Heart left ventricle (tissue), 16 donors: ENCODE data around the gene AKNA. TPM values are rescaled to one million over a fixed set of nuclear protein-coding genes. Genes with fewer than 3 reads are reported as not detected.

Experiments
- ATAC-seq, 4 donors: fragments of 200-7000 bp; cut with Tn5 transposase; one replicate each; pipeline ENCODE4 v1.9.1; 2020 to 2022; ENCODE audit warnings: moderate library complexity in 4 of 4, mild to moderate bottlenecking in 3 of 4, moderate number of reproducible peaks in 1 of 4
- DNase-seq, 5 donors: peaks; one replicate each; pipeline ENCODE4 v3.0.0-alpha.2; 2020
- H3K27ac ChIP-seq, 12 donors: fragments of 200-600 bp; sonication (generic) in 4 of 12; one replicate each; pipeline versions ENCODE4 v1.5.0 to v1.8.0; 2016 to 2022; ENCODE audit warnings: mild to moderate bottlenecking in 2 of 12
- H3K27me3 ChIP-seq, 9 donors: fragments of 200-600 bp; sonication (generic) in 2 of 9; one replicate each; pipeline versions ENCODE4 v1.5.1 to v1.8.0; 2016 to 2022; ENCODE audit warnings: mild to moderate bottlenecking in 3 of 9
- H3K36me3 ChIP-seq, 9 donors: fragments of 200-600 bp; sonication (generic) in 2 of 9; one replicate each; pipeline versions ENCODE4 v1.5.0 to v1.8.0; 2018 to 2022; ENCODE audit warnings: mild to moderate bottlenecking in 2 of 9
- H3K4me1 ChIP-seq, 12 donors: fragments of 200-600 bp; sonication (generic) in 4 of 12; one replicate each; pipeline versions ENCODE4 v1.5.0 to v1.8.0; 2016 to 2022; ENCODE audit warnings: mild to moderate bottlenecking in 3 of 12
- H3K4me3 ChIP-seq, 12 donors: fragments of 200-600 bp; sonication (generic) in 4 of 12; one replicate each; pipeline versions ENCODE4 v1.5.0 to v1.8.0; 2017 to 2022; ENCODE audit warnings: mild to moderate bottlenecking in 9 of 12, moderate library complexity in 4 of 12
- H3K9me3 ChIP-seq, 12 donors: fragments of 200-600 bp; sonication (generic) in 4 of 12; one replicate each; pipeline versions ENCODE4 v1.5.0 to v1.8.0; 2016 to 2022; ENCODE audit warnings: mild to moderate bottlenecking in 1 of 12
- CTCF ChIP-seq, 12 donors: fragments of 200-600 bp; sonication (generic) in 4 of 12; IDR thresholded peaks; one replicate each; pipeline versions ENCODE4 v1.5.0 to v1.8.0; 2018 to 2022; ENCODE audit warnings: antibody characterized with exemption in 12 of 12, mild to moderate bottlenecking in 5 of 12
- POLR2A ChIP-seq, 2 donors: fragments of 450-650 bp; IDR thresholded peaks; one replicate each; pipeline ENCODE4 v1.6.1; 2017; ENCODE audit warnings: antibody characterized with exemption in 2 of 2, mild to moderate bottlenecking in 2 of 2, moderate library complexity in 2 of 2
- WGBS, 4 donors: extraction: QIAGEN DNeasy Blood & Tissue Kit in 2 of 4; methylation state at CpG; one replicate each; pipeline versions ENCODE4 v1.1.5 to v1.1.7; 2013 to 2018; 5-methylcytosine and 5-hydroxymethylcytosine counted together
- intact Hi-C, 10 donors: fragments of 100-400 bp; cut with DNase I; formaldehyde crosslinking; loops; one replicate each; pipeline versions ENCODE4 v1.11.1 to v1.14.2; 2022
- polyA plus RNA-seq, 2 donors: library from polyadenylated mRNA; stranded (reverse); fragments of 200-250 nt; gene quantifications; one replicate each; pipeline ENCODE4 v1.2.3, GENCODE V29; 2013
- total RNA-seq, 9 donors: library from RNA; depleted of rRNA in 2 of 9; stranded (reverse); fragments of >200 nt in 2 of 9; fragmentation: NEBNext Ultra II Directional in 3 of 9; extraction: Animal tissue kit (Norgen Biotek cat#: 25700) in 3 of 9; gene quantifications; one replicate each; pipeline versions ENCODE4 v1.1.0 to v1.2.4, GENCODE V29; 2016 to 2023
- donor health status: ischemic (EF 13 %, LVEDD 7.1; RV severe dilation, severe dysfunction).
- donor health status: healthy with polysubstance abuse.
- donor health status: DM: no; HTN: yes; CAD: no.
- donor health status: DM: no; HTN: no; CAD: no.
- donor health status: ischemic (EF 25% LVEDD 6.9; RV normal size, moderate dysfunction).
- donor health status: ischemic (EF 25% LVEDD 5.7; RV mildly dilated, moderate dysfunction).
- donor health status: healthy.
- donor health status: DM: yes; HTN: yes; CAD: no.
- donor health status: ischemic (EF 35%, LVEDD 5.7; RV mildly dilated, moderate dysfunction).
- donor health status: nonischemic (EF 11% LVEDD 7.7; RV severe dilation, severe dysfunction).
- donor health status: DM: yes; HTN: yes; CAD: no.
- donor health status: PGD.
- donor health status: ischemic (EF 29% LVEDD 5.4; RV normal size, mild dysfunction).
- donor health status: nonischemic (EF 23%, LVEDD 6.1; RV moderate dilation, normal function).

Gene AKNA
- total and polyA plus RNA-seq, 11 donors, result 2.5 to 30.8 (median 4.4) TPM

- no peaks in the 10 kb centered on the region for H3K9me3 ChIP-seq
- no peaks in the 10 kb centered on the region for H3K36me3 ChIP-seq
- TF ChIP-seq POLR2A (IDR thresholded peaks at IDR 0.05) (no peak), CTCF (IDR thresholded peaks at IDR 0.05) (no peak)
- peak overlapping the region; percentile 71 to 97 (median 84) for H3K27ac ChIP-seq
- peaks cover 0 to 84% (median 56%) of the 10 kb centered on the region in 12 donors for H3K4me1 ChIP-seq
- WGBS, 4 donors, result 21 to 38% (median 31%) methylated on average over 7 to 18 of the region's 18 CpGs
- intact Hi-C loops, result no loop called here
- no peaks in the 10 kb centered on the region for H3K27me3 ChIP-seq
- ATAC-seq, result peak; percentile 2 to 31 (median 10)
- DNase-seq, result peak in 3 of 5 donors; percentile 40 to 63 (median 50)
- H3K4me3 ChIP-seq, result peak overlapping the region; percentile 16 to 87 (median 66)
These were observed 699 bp downstream of the AKNA start for GRCh38 chr9:114386886-114387679.

GRCh38 chr9:114386361-114386885 is 1.4 kb downstream of the AKNA start:
- DNase-seq (peak in 1 of 5 donors; percentile 22), ATAC-seq (no peak)
- peak overlapping the region; percentile 16 to 87 (median 66) for H3K4me3 ChIP-seq
- TF ChIP-seq POLR2A (IDR thresholded peaks at IDR 0.05) (no peak), CTCF (IDR thresholded peaks at IDR 0.05) (no peak)
- H3K27me3 ChIP-seq, result no peaks in the 10 kb centered on the region
- H3K9me3 ChIP-seq, result no peaks in the 10 kb centered on the region
- intact Hi-C loops, result no loop called here
- peaks cover 0 to 90% (median 55%) of the 10 kb centered on the region in 12 donors for H3K4me1 ChIP-seq
- 50 to 61% (median 56%) methylated on average over 10 of the region's 10 CpGs for WGBS, 4 donors
- H3K27ac ChIP-seq, result peak overlapping the region; percentile 2 to 97 (median 84)
- H3K36me3 ChIP-seq, result no peaks in the 10 kb centered on the region

GRCh38 chr9:114385397-114386181 is 2.2 kb downstream of the AKNA start:
- Histone ChIP-seq H3K9me3 (no peaks in the 10 kb centered on the region), H3K27ac (peak overlapping the region; percentile 2 to 97 (median 84)), H3K36me3 (peaks cover 0 to 7% (median under 1%) of the 10 kb centered on the region in 9 donors), H3K27me3 (no peaks in the 10 kb centered on the region), H3K4me3 (peak overlapping the region in 9 of 12 donors; percentile 55 to 87 (median 68)), H3K4me1 (peaks cover 0 to 83% (median 54%) of the 10 kb centered on the region in 12 donors)
- TF ChIP-seq CTCF (IDR thresholded peaks at IDR 0.05), result no peak
- WGBS, 4 donors, result 70 to 91% (median 72%) methylated on average over 6 to 11 of the region's 11 CpGs
- intact Hi-C loops, result no loop called here
- ATAC-seq (peak; percentile 38 to 55 (median 50)), DNase-seq (peak; percentile 66 to 79 (median 75))
